ENCODE results near the gene HMCES. TPM values are rescaled to one million over a fixed set of nuclear protein-coding genes. Genes with fewer than 3 reads are reported as not detected.

The HMCES gene
- total RNA-seq, 1 donor from 2014 or later, result 36.4 TPM

- Mint-ChIP-seq H3K9me3 (ENCODE audit: unreplicated experiment) (no peaks in the 10 kb centered on the region), H3K27me3 (ENCODE audit: unreplicated experiment) (peaks cover 17% of the 10 kb centered on the region), H3K27ac (ENCODE audit: unreplicated experiment) (peak overlapping the region; percentile 77), H3K36me3 (ENCODE audit: low read depth, unreplicated experiment) (peaks cover 4% of the 10 kb centered on the region), H3K4me3 (ENCODE audit: unreplicated experiment) (no peak overlapping the region), H3K4me1 (ENCODE audit: unreplicated experiment) (peaks cover 34% of the 10 kb centered on the region)
- DNase-seq (ENCODE audit: low spot score), result no peak
- TF ChIP-seq, protein P1, sequence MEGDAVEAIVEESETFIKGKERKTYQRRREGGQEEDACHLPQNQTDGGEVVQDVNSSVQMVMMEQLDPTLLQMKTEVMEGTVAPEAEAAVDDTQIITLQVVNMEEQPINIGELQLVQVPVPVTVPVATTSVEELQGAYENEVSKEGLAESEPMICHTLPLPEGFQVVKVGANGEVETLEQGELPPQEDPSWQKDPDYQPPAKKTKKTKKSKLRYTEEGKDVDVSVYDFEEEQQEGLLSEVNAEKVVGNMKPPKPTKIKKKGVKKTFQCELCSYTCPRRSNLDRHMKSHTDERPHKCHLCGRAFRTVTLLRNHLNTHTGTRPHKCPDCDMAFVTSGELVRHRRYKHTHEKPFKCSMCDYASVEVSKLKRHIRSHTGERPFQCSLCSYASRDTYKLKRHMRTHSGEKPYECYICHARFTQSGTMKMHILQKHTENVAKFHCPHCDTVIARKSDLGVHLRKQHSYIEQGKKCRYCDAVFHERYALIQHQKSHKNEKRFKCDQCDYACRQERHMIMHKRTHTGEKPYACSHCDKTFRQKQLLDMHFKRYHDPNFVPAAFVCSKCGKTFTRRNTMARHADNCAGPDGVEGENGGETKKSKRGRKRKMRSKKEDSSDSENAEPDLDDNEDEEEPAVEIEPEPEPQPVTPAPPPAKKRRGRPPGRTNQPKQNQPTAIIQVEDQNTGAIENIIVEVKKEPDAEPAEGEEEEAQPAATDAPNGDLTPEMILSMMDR (IDR thresholded peaks at IDR 0.05; ENCODE audit: unreplicated experiment), result no peak
Observed at GRCh38 chr3:129341331-129342141, 62.9 kb downstream of the HMCES start.

DNA sequence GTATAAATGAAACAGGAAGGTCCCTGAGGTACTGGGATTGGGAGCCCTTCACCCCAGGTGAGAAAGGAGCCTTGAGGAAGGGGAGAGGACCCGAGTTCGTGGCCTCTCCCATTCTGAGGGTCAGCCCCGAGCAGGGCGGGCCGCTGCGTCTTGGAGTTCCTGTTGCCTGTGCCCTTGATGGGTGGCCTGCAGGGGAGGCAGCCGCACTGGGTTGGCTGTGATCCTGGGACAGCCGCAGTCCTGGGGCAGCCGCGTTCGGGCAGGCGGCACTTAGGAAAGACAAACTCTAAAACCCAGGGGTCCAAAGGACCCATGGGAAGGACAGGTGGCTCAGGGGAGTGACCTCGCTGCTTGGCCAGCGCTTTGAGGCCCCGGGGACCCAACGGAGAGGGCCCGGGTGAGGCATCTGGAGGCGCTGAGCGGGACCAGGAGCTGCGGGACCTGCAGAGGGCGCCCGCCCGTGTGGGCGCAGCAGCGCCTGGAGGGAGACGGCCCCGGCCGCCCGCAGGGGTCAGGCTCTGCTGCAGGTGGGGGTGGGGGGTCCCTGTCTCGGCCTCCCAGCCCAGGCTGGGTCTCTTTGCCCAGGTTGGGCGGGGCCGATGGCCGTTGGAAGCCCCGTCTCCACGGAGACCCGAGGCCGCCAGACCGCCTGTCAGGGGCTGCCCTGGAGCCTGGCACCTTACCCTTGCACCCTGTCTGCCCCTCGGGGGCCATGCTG lies 65.1 kb downstream of the HMCES start:
- H3K27ac Mint-ChIP-seq (ENCODE audit: unreplicated experiment), result no peak overlapping the region
- peaks cover 28% of the 10 kb centered on the region for H3K4me1 Mint-ChIP-seq (ENCODE audit: unreplicated experiment)
- H3K9me3 Mint-ChIP-seq (ENCODE audit: unreplicated experiment), result no peaks in the 10 kb centered on the region
- peaks cover 17% of the 10 kb centered on the region for H3K27me3 Mint-ChIP-seq (ENCODE audit: unreplicated experiment)
- H3K4me3 Mint-ChIP-seq (ENCODE audit: unreplicated experiment), result no peak overlapping the region
- DNase-seq (ENCODE audit: low spot score), result peak; percentile 67
- H3K36me3 Mint-ChIP-seq (ENCODE audit: low read depth, unreplicated experiment), result no peaks in the 10 kb centered on the region
- TF ChIP-seq, protein P1 (IDR thresholded peaks at IDR 0.05; ENCODE audit: unreplicated experiment), result no peak

DNA sequence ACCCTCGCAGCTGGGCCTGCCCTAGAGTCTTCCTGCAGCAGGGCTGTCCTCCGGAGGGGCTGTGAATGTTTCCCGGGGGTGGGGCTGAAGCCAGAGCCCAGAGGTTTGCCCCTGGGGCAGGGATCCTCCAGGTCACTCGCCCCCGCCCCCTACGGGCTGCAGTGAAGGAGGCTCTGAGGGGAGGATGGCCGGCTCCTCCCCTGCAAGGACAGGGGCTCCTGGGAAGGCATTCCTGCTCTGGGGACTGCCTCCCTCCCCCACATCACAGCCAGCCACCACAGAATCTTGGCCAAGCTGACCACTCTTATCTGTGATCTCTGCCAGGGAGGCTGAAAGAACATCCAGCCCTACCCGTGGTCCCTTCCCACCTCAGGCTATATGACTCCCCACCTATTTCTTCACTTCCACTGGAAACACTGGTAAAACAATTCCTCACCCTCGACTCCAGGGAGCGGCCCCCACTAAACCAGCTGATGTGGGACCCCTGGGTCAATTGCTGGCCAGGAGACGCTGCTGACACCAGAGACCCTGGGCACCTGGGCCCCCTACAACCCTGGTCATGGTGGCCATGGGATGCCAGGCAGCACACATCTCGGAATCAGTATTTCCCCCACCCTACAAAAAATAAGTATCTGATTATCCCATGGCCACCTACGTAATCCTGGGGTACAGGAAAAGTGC lies 66.0 kb downstream of the HMCES start:
- H3K9me3 Mint-ChIP-seq (ENCODE audit: unreplicated experiment), result no peaks in the 10 kb centered on the region
- H3K27me3 Mint-ChIP-seq (ENCODE audit: unreplicated experiment), result peaks cover 19% of the 10 kb centered on the region
- TF ChIP-seq, protein P1 (IDR thresholded peaks at IDR 0.05; ENCODE audit: unreplicated experiment), result no peak
- no peak overlapping the region for H3K27ac Mint-ChIP-seq (ENCODE audit: unreplicated experiment)
- H3K4me1 Mint-ChIP-seq (ENCODE audit: unreplicated experiment), result peaks cover 28% of the 10 kb centered on the region
- H3K4me3 Mint-ChIP-seq (ENCODE audit: unreplicated experiment), result no peak overlapping the region
- no peaks in the 10 kb centered on the region for H3K36me3 Mint-ChIP-seq (ENCODE audit: low read depth, unreplicated experiment)
- peak; percentile 35 for DNase-seq (ENCODE audit: low spot score)

- TF ChIP-seq, protein P1 (IDR thresholded peaks at IDR 0.05; ENCODE audit: unreplicated experiment), result no peak
- H3K4me1 Mint-ChIP-seq (ENCODE audit: unreplicated experiment), result peaks cover 28% of the 10 kb centered on the region
- H3K27ac Mint-ChIP-seq (ENCODE audit: unreplicated experiment), result no peak overlapping the region
- H3K36me3 Mint-ChIP-seq (ENCODE audit: low read depth, unreplicated experiment), result no peaks in the 10 kb centered on the region
- no peaks in the 10 kb centered on the region for H3K9me3 Mint-ChIP-seq (ENCODE audit: unreplicated experiment)
- no peak overlapping the region for H3K4me3 Mint-ChIP-seq (ENCODE audit: unreplicated experiment)
- H3K27me3 Mint-ChIP-seq (ENCODE audit: unreplicated experiment), result peaks cover 23% of the 10 kb centered on the region
- DNase-seq (ENCODE audit: low spot score), result no peak
Observed at GRCh38 chr3:129345281-129345680, 66.6 kb downstream of the HMCES start.
